Thoracic aorta (tissue), 2 donors: Measurements from ENCODE around the gene HNRNPK. TPM values are rescaled to one million over a fixed set of nuclear protein-coding genes. Genes with fewer than 3 reads are reported as not detected.
A peak's percentile ranks its signal among the peaks of the same experiment; 100 is the strongest.

Source experiments
- ATAC-seq: fragments of 150-250 bp; one replicate; pipeline ENCODE4 v1.8.0; 2017; ENCODE audit warnings: low read depth; ENCODE audit not compliant: insufficient number of reproducible peaks, low FRiP score
- DNase-seq: peaks from one replicate; pipeline ENCODE4 v3.0.0-alpha.2; 2020; ENCODE audit warnings: low spot score
- H3K27ac ChIP-seq, 2 donors: fragments of 200-600 bp; sonication (generic); 1 replicate in 1 of 2; 2 replicates in 1 of 2; pipeline ENCODE4 v1.5.1; 2016; ENCODE audit warnings: mild to moderate bottlenecking in 2 of 2, moderate library complexity in 2 of 2
- H3K27me3 ChIP-seq: fragments of 200-600 bp; sonication (generic); replicated peaks from 2 replicates; pipeline ENCODE4 v1.6.0; 2016; ENCODE audit warnings: mild to moderate bottlenecking; ENCODE audit not compliant: insufficient read depth
- H3K36me3 ChIP-seq: fragments of 200-600 bp; sonication (generic); one replicate; pipeline ENCODE4 v1.5.1; 2016
- H3K4me1 ChIP-seq, 2 donors: fragments of 200-600 bp; sonication (generic); 1 replicate in 1 of 2; 2 replicates in 1 of 2; pipeline versions ENCODE4 v1.5.1 to v1.6.0; 2016; ENCODE audit warnings: low read depth in 2 of 2, mild to moderate bottlenecking in 1 of 2; ENCODE audit not compliant: control insufficient read depth in 1 of 2
- H3K4me3 ChIP-seq: fragments of 200-600 bp; sonication (generic); 2 replicates; pipeline ENCODE4 v1.5.1; 2016; ENCODE audit warnings: mild to moderate bottlenecking
- H3K9me3 ChIP-seq: fragments of 200-600 bp; sonication (generic); 2 replicates; pipeline ENCODE4 v1.5.1; 2016
- total RNA-seq, 2 donors: library from RNA; depleted of rRNA; stranded (reverse); fragments of >200 nt; gene quantifications; one replicate each; pipeline versions ENCODE4 v1.1.0 to v1.2.3, GENCODE V29; 2016
- TF ChIP-seq, protein P1 (sequence below): fragments of 200-600 bp; sonication (generic); IDR thresholded peaks from one replicate; pipeline ENCODE4 v1.5.1; 2019; ENCODE audit warnings: antibody characterized with exemption

Gene HNRNPK
- total RNA-seq, 2 donors from 2014 or later = 326 to 392 TPM

GRCh38 chr9:83964973-83965349, 15.1 kb downstream of the HNRNPK start:
- Histone ChIP-seq H3K27ac (no peak overlapping the region), H3K27me3 (no peaks in the 10 kb centered on the region), H3K4me1 (no peaks in the 10 kb centered on the region), H3K36me3 (peaks cover 29% of the 10 kb centered on the region), H3K4me3 (no peak overlapping the region), H3K9me3 (no peaks in the 10 kb centered on the region)
- TF ChIP-seq, protein P1, sequence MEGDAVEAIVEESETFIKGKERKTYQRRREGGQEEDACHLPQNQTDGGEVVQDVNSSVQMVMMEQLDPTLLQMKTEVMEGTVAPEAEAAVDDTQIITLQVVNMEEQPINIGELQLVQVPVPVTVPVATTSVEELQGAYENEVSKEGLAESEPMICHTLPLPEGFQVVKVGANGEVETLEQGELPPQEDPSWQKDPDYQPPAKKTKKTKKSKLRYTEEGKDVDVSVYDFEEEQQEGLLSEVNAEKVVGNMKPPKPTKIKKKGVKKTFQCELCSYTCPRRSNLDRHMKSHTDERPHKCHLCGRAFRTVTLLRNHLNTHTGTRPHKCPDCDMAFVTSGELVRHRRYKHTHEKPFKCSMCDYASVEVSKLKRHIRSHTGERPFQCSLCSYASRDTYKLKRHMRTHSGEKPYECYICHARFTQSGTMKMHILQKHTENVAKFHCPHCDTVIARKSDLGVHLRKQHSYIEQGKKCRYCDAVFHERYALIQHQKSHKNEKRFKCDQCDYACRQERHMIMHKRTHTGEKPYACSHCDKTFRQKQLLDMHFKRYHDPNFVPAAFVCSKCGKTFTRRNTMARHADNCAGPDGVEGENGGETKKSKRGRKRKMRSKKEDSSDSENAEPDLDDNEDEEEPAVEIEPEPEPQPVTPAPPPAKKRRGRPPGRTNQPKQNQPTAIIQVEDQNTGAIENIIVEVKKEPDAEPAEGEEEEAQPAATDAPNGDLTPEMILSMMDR = no peak
- DNase-seq (no peak), ATAC-seq (no peak)

DNA sequence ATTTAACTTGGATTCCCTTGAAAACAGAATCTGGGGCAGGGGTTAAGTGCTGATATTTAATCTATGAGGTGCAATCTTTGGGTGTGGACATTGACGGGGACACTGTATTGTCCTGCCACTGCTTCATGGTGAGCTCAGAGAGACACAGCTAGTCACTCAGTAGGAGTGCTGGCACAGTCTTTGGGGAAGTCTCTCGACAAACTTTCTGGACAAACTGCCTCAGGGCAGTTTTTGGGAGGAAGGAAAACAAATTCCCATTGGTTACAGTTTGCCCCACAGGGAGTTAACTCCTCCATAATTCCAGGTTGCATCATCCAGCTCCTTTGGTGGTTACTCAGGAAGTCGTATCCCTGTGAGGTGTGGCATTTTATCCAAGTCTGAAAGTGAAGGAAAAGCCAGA, 17.9 kb downstream of the HNRNPK start:
- TF ChIP-seq, protein P1 = no peak
- Histone ChIP-seq H3K27ac (no peak overlapping the region), H3K27me3 (no peaks in the 10 kb centered on the region), H3K4me3 (no peak overlapping the region), H3K36me3 (peaks cover 9% of the 10 kb centered on the region), H3K4me1 (no peaks in the 10 kb centered on the region), H3K9me3 (no peaks in the 10 kb centered on the region)
- ATAC-seq = no peak
- no peak for DNase-seq

DNA sequence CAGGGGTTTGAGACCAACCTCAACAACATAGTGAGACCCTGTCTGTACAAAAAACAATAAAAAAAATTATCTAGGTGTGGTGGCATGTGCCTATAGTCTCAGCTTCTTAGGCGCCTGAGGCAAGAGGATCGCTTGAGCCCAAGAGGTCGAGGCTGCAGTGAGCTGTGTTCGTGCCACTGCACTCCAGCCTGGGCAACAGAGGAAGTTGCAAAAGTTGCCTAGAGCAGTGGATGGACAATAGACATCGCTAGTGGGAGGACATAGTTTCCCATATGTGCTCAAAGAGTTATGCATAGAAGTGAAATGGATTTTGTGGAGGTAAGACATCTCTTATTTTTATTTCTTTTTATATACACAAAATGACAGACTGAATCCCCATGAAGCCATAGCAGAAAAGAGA, 19.0 kb downstream of the HNRNPK start:
- H3K36me3 ChIP-seq = no peaks in the 10 kb centered on the region
- no peaks in the 10 kb centered on the region for H3K4me1 ChIP-seq
- ATAC-seq = no peak
- no peak overlapping the region for H3K4me3 ChIP-seq
- H3K27me3 ChIP-seq = no peaks in the 10 kb centered on the region
- H3K27ac ChIP-seq = no peak overlapping the region
- TF ChIP-seq, protein P1 = no peak
- no peak for DNase-seq
- no peaks in the 10 kb centered on the region for H3K9me3 ChIP-seq

- no peak for DNase-seq
- TF ChIP-seq, protein P1 = no peak
- Histone ChIP-seq H3K4me1 (peaks cover 3 to 15% of the 10 kb centered on the region in 2 donors), H3K36me3 (no peaks in the 10 kb centered on the region), H3K4me3 (no peak overlapping the region), H3K27me3 (no peaks in the 10 kb centered on the region), H3K27ac (no peak overlapping the region), H3K9me3 (no peaks in the 10 kb centered on the region)
- no peak for ATAC-seq
These were observed 21.0 kb downstream of the HNRNPK start for GRCh38 chr9:83959061-83959460.

GRCh38 chr9:83957248-83957513, 22.8 kb downstream of the HNRNPK start:
- H3K27ac ChIP-seq = peak overlapping the region; percentile 86 to 89
- no peak for ATAC-seq
- TF ChIP-seq, protein P1 = no peak

More at GRCh38 chr9:83957248-83957513, 22.8 kb downstream of the HNRNPK start:
- Histone ChIP-seq H3K9me3 (no peaks in the 10 kb centered on the region), H3K4me1 (peaks cover 3 to 22% of the 10 kb centered on the region in 2 donors), H3K36me3 (peaks cover 6% of the 10 kb centered on the region), H3K27me3 (no peaks in the 10 kb centered on the region), H3K4me3 (peak overlapping the region; percentile 91)
- DNase-seq = no peak
